Measurements from ENCODE around the gene RAB11A. TPM values are rescaled to one million over a fixed set of nuclear protein-coding genes. Genes with fewer than 3 reads are reported as not detected.

Gene RAB11A
- total and polyA plus RNA-seq, 2 donors (not counting 1 experiment from before 2014, with no cell fraction given), result 83.2 to 126 TPM

DNA sequence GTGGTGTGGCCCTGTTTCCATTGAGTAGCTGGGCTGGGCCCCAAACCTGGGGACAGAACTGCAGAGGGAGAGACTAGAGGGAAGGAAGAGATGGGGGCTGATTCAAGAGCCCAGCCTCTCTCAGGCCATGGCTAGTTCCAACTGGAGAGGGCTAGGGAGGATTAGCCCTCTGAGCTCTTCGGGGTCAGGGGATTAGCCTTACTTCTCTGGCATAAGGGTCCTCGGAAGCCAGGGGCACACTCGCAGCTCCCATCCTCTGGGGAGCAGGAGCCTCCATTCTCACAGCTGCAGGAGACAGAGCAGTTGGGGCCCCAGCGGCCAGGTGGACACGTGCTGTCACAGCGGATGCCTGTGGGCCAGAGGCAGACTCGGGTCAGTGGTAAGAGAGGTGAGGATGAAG, 53.3 kb downstream of the RAB11A start:
- Histone ChIP-seq H3K9ac (ENCODE audit: low read length) (no peak overlapping the region), H3K36me3 (replicated peaks in 1 of 2; ENCODE audit: control extremely low read depth in 1 of 2, control insufficient read depth in 1 of 2, extremely low read depth in 1 of 2, insufficient read depth in 2 of 2, low read length in 1 of 2) (no peaks in the 10 kb centered on the region), H3K4me1 (ENCODE audit: control insufficient read depth in 2 of 2, insufficient read depth in 2 of 2, low read length in 2 of 2) (peaks cover 46% of the 10 kb centered on the region in 2 donors), H2AFZ (ENCODE audit: insufficient read depth, low read depth, low read length, poor library complexity, severe bottlenecking) (no peak overlapping the region), H3K27ac (ENCODE audit: low read length in 2 of 2) (no peak overlapping the region), H4K20me1 (ENCODE audit: control insufficient read depth, insufficient read depth, low read length, poor library complexity, severe bottlenecking) (no peaks in the 10 kb centered on the region), H3K9me3 (ENCODE audit: control extremely low read depth in 1 of 3, control insufficient read depth in 2 of 3, insufficient read depth in 1 of 3, low read length in 2 of 3) (no peaks in the 10 kb centered on the region), H3K4me3 (ENCODE audit: control extremely low read depth in 1 of 5, extremely low read depth in 1 of 5, insufficient read depth in 1 of 5, low read depth in 2 of 5, low read length in 4 of 5) (no peak overlapping the region), H3K4me2 (replicated peaks; ENCODE audit: low read depth, low read length, poor library complexity, severe bottlenecking) (no peak overlapping the region), H3K79me2 (ENCODE audit: control insufficient read depth, insufficient read depth, low read length) (peaks cover 8% of the 10 kb centered on the region), H3K27me3 (replicated peaks in 1 of 4; ENCODE audit: control extremely low read depth in 1 of 4, control insufficient read depth in 3 of 4, insufficient read depth in 4 of 4, low read length in 3 of 4) (no peaks in the 10 kb centered on the region)
- ChIA-PET CTCF (no interaction called here), POLR2A (interaction anchor here (1.5 kb wide), 1 partner anchor 53 kb away, joined by 4 read pairs; the partner anchor contains the start of gene RAB11A)
- TF ChIP-seq EZH2 (IDR thresholded peaks at IDR 0.05; ENCODE audit: borderline replicate concordance, insufficient read depth, low read depth, low read length, poor library complexity, severe bottlenecking), result no peak
- TF ChIP-seq, protein P1, sequence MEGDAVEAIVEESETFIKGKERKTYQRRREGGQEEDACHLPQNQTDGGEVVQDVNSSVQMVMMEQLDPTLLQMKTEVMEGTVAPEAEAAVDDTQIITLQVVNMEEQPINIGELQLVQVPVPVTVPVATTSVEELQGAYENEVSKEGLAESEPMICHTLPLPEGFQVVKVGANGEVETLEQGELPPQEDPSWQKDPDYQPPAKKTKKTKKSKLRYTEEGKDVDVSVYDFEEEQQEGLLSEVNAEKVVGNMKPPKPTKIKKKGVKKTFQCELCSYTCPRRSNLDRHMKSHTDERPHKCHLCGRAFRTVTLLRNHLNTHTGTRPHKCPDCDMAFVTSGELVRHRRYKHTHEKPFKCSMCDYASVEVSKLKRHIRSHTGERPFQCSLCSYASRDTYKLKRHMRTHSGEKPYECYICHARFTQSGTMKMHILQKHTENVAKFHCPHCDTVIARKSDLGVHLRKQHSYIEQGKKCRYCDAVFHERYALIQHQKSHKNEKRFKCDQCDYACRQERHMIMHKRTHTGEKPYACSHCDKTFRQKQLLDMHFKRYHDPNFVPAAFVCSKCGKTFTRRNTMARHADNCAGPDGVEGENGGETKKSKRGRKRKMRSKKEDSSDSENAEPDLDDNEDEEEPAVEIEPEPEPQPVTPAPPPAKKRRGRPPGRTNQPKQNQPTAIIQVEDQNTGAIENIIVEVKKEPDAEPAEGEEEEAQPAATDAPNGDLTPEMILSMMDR (IDR thresholded peaks at IDR 0.05), result no peak
- no peak for ATAC-seq (ENCODE audit: low read depth)
- no peak for DNase-seq
- Mint-ChIP-seq H3K4me3 (peak overlapping the region; percentile 3), H3K27ac (peak overlapping the region; percentile 51), H3K27me3 (no peaks in the 10 kb centered on the region), H3K9me3 (ENCODE audit: insufficient read depth) (no peaks in the 10 kb centered on the region), H3K4me1 (peaks cover 50% of the 10 kb centered on the region)
- intact Hi-C loops (cut with micrococcal nuclease), result loop anchor here (5.0 kb wide), 1 partner anchor 60 kb away; no protein-coding TSS in a partner anchor
- WGBS (ENCODE audit: insufficient coverage), result 100% methylated on average over 7 of the region's 7 CpGs

DNA sequence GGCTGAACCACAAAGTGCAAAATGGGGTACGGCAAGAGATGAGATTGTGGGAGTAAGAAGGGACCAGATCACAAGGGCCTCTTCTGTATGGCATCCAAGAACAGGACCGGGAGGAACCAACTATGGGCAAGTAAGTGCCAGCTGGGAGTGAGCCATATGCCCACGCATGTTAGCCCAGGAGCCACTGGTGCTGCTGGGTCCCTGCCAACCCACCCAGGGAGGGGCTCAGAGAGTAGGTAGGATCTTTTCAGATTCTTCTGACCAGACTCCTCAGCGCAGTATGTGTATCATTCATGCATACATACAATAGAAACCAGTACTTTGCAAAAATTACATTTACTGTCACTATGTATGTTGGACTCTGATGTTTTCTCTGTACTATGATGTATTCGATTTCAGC, 54.0 kb downstream of the RAB11A start:
- CTCF ChIA-PET, result no interaction called here
- Histone ChIP-seq H4K20me1 (ENCODE audit: control insufficient read depth, insufficient read depth, low read length, poor library complexity, severe bottlenecking) (no peaks in the 10 kb centered on the region), H3K9ac (ENCODE audit: low read length) (no peak overlapping the region), H3K4me3 (ENCODE audit: control extremely low read depth in 1 of 5, extremely low read depth in 1 of 5, insufficient read depth in 1 of 5, low read depth in 2 of 5, low read length in 4 of 5) (no peak overlapping the region), H3K27ac (ENCODE audit: low read length in 2 of 2) (no peak overlapping the region), H3K79me2 (ENCODE audit: control insufficient read depth, insufficient read depth, low read length) (peaks cover 1% of the 10 kb centered on the region), H2AFZ (ENCODE audit: insufficient read depth, low read depth, low read length, poor library complexity, severe bottlenecking) (no peak overlapping the region), H3K9me3 (ENCODE audit: control extremely low read depth in 1 of 3, control insufficient read depth in 2 of 3, insufficient read depth in 1 of 3, low read length in 2 of 3) (no peaks in the 10 kb centered on the region), H3K4me2 (replicated peaks; ENCODE audit: low read depth, low read length, poor library complexity, severe bottlenecking) (no peak overlapping the region), H3K4me1 (ENCODE audit: control insufficient read depth in 2 of 2, insufficient read depth in 2 of 2, low read length in 2 of 2) (peaks cover 39 to 40% of the 10 kb centered on the region in 2 donors), H3K27me3 (replicated peaks in 1 of 4; ENCODE audit: control extremely low read depth in 1 of 4, control insufficient read depth in 3 of 4, insufficient read depth in 4 of 4, low read length in 3 of 4) (no peaks in the 10 kb centered on the region), H3K36me3 (replicated peaks in 1 of 2; ENCODE audit: control extremely low read depth in 1 of 2, control insufficient read depth in 1 of 2, extremely low read depth in 1 of 2, insufficient read depth in 2 of 2, low read length in 1 of 2) (no peaks in the 10 kb centered on the region)
- no peaks in the 10 kb centered on the region for H3K27me3 Mint-ChIP-seq
- 94% methylated on average over 3 of the region's 5 CpGs for WGBS (ENCODE audit: insufficient coverage)
- no peaks in the 10 kb centered on the region for H3K9me3 Mint-ChIP-seq (ENCODE audit: insufficient read depth)
- POLR2A ChIA-PET, result no interaction called here
- DNase-seq (no peak), ATAC-seq (ENCODE audit: low read depth) (no peak)
- intact Hi-C loops (cut with micrococcal nuclease), result loop anchor here (5.0 kb wide), 1 partner anchor 59 kb away; no protein-coding TSS in a partner anchor
- no peak overlapping the region for H3K4me3 Mint-ChIP-seq
- no peak overlapping the region for H3K27ac Mint-ChIP-seq
- H3K4me1 Mint-ChIP-seq, result peaks cover 44% of the 10 kb centered on the region
- TF ChIP-seq, protein P1 (IDR thresholded peaks at IDR 0.05), result no peak
- no peak for TF ChIP-seq EZH2 (IDR thresholded peaks at IDR 0.05; ENCODE audit: borderline replicate concordance, insufficient read depth, low read depth, low read length, poor library complexity, severe bottlenecking)
